ENCODE results near the gene PTOV1.

GRCh38 chr19:49807904-49808675 lies 42.9 kb upstream of the PTOV1 start:
- TF ChIP-seq CTCF (IDR thresholded peaks at IDR 0.05), result no peak
- no peak for TF ChIP-seq POLR2A (IDR thresholded peaks at IDR 0.05)
- no peak for TF ChIP-seq EP300 (IDR thresholded peaks at IDR 0.05)
- TF ChIP-seq POLR2AphosphoS5 (IDR thresholded peaks at IDR 0.05), result no peak
